ENCODE results near the gene DGKI.

The DGKI gene

DNA sequence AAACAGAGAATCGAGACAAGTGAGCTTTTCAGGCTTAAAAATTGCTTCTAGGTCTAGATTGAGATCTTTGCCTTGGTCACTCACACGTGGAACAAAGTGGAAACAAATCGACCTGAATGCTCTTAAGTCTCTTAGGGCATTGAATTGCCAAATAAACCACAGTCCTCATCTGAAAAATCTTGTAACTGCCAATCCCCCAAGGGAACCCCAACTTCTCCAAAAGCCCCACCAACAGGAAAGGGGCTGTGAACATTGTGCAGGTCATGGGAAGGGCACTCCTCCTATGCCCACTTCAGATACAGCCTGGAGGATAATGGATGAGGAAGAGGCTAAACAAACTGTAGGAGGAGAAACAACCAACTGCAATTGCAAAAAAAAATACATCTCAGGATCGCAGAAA, 91.3 kb downstream of the DGKI start:
- no peak overlapping the region for H3K4me3 ChIP-seq (ENCODE audit: low read depth, low read length)
- TF ChIP-seq CTCF (IDR thresholded peaks at IDR 0.05; ENCODE audit: low read depth, low read length), result no peak
- no peak for DNase-seq (ENCODE audit: low read depth, low spot score)
- in situ Hi-C loops (cut with HindIII; ENCODE audit: low sequenced_read_pairs), result no loop called here

DNA sequence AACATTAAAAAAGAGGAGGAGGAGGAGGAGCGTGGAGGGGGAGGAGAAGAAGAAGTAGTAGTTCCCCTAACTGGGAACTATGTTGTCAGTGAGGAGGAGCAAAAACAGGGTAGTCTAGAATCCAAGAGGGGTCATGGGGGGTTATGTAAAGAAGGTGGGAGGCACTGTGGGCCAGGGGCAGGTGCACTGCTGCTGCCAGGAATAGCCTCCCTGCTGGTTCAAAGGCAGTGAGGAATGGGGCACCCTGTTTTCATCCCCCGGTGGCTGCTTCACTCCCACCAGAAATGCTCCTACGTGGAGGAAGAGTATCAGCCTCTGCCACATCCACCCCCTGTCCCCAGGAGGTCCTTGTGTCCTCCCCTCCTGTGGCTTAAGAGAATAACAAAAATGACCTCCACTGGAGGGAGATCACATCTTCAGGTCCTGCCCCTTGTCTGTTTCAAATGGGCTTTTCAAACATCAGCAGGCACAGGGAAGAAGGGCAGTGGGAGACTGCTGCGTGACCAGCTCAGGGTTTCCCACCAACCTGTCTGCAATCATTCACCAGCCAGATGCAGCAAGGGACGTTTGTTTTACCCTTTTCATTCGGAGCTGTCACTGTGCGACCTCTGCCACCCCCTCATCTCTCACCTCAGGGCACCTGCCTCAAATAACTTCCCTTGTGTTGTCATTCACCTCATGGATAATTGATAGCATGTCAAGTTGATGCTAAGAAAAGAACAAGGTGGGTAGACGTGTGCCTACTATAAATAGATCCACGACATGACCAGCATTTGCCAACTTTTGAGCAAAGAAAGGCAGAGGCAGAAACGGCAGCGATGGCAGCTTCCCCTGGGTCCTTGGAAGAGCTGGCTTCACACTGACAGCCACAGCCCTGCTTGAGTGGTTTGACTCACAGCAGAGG, 92.6 kb downstream of the DGKI start:
- no peak for TF ChIP-seq CTCF (IDR thresholded peaks at IDR 0.05; ENCODE audit: low read depth, low read length)
- H3K4me3 ChIP-seq (ENCODE audit: low read depth, low read length), result no peak overlapping the region
- in situ Hi-C loops (cut with HindIII; ENCODE audit: low sequenced_read_pairs), result no loop called here
- DNase-seq (ENCODE audit: low read depth, low spot score), result no peak

DNA sequence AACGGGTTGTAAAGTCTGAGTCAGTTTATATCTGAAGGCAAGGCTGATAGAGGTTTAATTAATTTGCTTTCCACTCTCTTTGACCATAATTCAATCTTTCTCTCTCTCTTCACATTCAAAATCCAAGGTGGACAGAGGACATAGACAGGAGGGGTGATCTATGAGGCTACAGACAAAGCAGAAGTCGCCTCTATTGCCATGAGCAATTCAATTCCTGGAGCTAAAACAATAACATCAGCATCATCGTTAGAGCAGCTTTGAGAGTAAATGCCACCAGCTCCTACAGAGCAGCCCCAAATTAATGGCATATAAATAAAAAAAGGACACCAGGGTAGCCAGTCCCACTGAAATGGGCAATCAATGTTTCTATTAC, 93.2 kb downstream of the DGKI start:
- DNase-seq (ENCODE audit: low read depth, low spot score), result no peak
- H3K4me3 ChIP-seq (ENCODE audit: low read depth, low read length), result no peak overlapping the region
- no peak for TF ChIP-seq CTCF (IDR thresholded peaks at IDR 0.05; ENCODE audit: low read depth, low read length)
- in situ Hi-C loops (cut with HindIII; ENCODE audit: low sequenced_read_pairs), result no loop called here

DNA sequence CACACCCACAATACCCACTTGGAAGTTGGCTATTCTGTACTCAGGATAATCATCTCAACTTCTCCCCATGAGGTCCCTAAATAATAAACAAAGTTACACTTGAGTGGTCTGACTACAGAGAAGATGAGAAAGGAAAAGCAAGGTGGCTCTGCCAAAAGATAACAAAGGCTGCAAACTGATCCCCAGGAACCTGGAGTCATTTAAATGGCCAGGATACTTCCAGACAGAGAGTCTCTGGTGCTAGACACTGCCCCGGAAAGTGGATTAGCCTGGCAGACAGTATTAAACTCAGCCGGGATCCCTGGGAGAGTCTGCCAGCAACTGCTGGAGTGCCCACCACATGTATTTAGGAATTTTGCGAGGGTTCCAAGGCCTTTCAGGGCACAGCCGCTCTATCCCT, 93.7 kb downstream of the DGKI start:
- in situ Hi-C loops (cut with HindIII; ENCODE audit: low sequenced_read_pairs), result no loop called here
- DNase-seq (ENCODE audit: low read depth, low spot score), result no peak
- no peak for TF ChIP-seq CTCF (IDR thresholded peaks at IDR 0.05; ENCODE audit: low read depth, low read length)
- no peak overlapping the region for H3K4me3 ChIP-seq (ENCODE audit: low read depth, low read length)

DNA sequence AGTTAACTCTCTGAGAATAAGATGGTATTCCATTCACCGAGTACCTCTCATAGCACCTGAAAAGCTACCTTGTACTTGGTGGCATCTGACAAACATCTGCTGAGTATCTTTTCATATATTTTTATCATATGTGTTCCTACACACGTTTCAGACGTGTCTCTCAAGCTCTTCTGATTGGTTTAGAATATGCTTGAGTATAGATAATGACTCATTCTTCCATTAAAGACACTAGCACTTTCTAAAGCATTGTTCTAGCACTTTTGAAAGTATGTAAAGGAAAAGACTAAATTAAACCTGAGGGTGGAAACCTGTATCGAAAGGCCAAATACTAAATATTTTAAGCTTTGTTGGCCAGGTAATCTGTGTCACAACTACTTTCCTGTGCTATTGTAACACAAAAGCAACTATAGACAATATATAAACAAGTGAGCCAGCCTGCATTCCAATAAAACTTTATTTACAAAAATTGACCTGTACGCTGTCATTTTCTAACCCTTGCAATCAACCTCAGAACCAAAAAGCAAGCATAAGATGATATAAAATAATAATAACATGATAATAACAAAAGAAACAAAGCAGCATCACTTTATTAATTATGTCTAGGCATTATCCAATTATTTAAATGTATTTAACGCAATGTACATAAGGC, 95.3 kb downstream of the DGKI start:
- no peak for DNase-seq (ENCODE audit: low read depth, low spot score)
- in situ Hi-C loops (cut with HindIII; ENCODE audit: low sequenced_read_pairs), result no loop called here
- no peak overlapping the region for H3K4me3 ChIP-seq (ENCODE audit: low read depth, low read length)
- no peak for TF ChIP-seq CTCF (IDR thresholded peaks at IDR 0.05; ENCODE audit: low read depth, low read length)

GRCh38 chr7:137747359-137748031, 99.3 kb downstream of the DGKI start:
- in situ Hi-C loops (cut with HindIII; ENCODE audit: low sequenced_read_pairs), result no loop called here
- TF ChIP-seq CTCF (IDR thresholded peaks at IDR 0.05; ENCODE audit: low read depth, low read length), result no peak
- no peak overlapping the region for H3K4me3 ChIP-seq (ENCODE audit: low read depth, low read length)
- no peak for DNase-seq (ENCODE audit: low read depth, low spot score)

All from astrocyte of the spinal cord (primary cell).